Panc1 (cell line): ENCODE data around the gene RAMP1. TPM values are rescaled to one million over a fixed set of nuclear protein-coding genes. Genes with fewer than 3 reads are reported as not detected.
A peak's percentile ranks its signal among the peaks of the same experiment; 100 is the strongest.

Experiments used
- ATAC-seq: fragments of 200-7000 bp; cut with Tn5 transposase; 2 replicates; pipeline ENCODE4 v1.9.1; 2020; ENCODE audit warnings: mild to moderate bottlenecking, moderate library complexity
- BruUV-seq: library from RNA; stranded (reverse); fragments of 400-500 nt; replicated peaks from 2 replicates; lab custom pipeline; 2021; lab: Mats Ljungman, UMichigan
- CTCF ChIA-PET: fragments of 300-600 bp; sonication (Branson Sonifier 250); formaldehyde crosslinking; loops from one replicate; lab custom pipeline; 2022; ENCODE audit warnings: antibody characterized with exemption; lab: Charles Lee
- POLR2A ChIA-PET: fragments of 300-600 bp; sonication (Branson Sonifier 250); formaldehyde crosslinking; loops from one replicate; lab custom pipeline; 2022; ENCODE audit warnings: antibody characterized with exemption; lab: Charles Lee
- DNase-seq: peaks from one replicate; pipeline ENCODE4 v3.0.0-alpha.2; 2010; ENCODE audit warnings: low read depth, low spot score
- H3K27ac ChIP-seq: 2 replicates; pipeline ENCODE4 v1.5.1; 2011; ENCODE audit warnings: mild to moderate bottlenecking, low read length, inconsistent platforms
- H3K27me3 ChIP-seq: fragments of 200-500 bp; sonication (Bioruptor generic); 2 replicates; pipeline ENCODE4 v1.6.0; 2014; ENCODE audit warnings: low read length, inconsistent platforms; ENCODE audit not compliant: control insufficient read depth, insufficient read depth
- H3K36me3 ChIP-seq: fragments of 200-500 bp; sonication (Bioruptor generic); 2 replicates; pipeline ENCODE4 v1.5.1; 2014; ENCODE audit warnings: inconsistent platforms, mild to moderate bottlenecking, low read length, moderate library complexity; ENCODE audit not compliant: control insufficient read depth, insufficient read depth
- H3K4me1 ChIP-seq: 2 replicates; pipeline ENCODE4 v1.5.1; 2011; ENCODE audit warnings: inconsistent platforms, mild to moderate bottlenecking, low read length, moderate library complexity; ENCODE audit not compliant: control insufficient read depth, insufficient read depth
- H3K4me3 ChIP-seq, 2 experiments: 2 replicates each; pipeline ENCODE4 v1.5.1; 2011 to 2012; ENCODE audit warnings: low read depth in 2 of 2, low read length in 2 of 2, mild to moderate bottlenecking in 2 of 2, inconsistent platforms in 1 of 2, moderate library complexity in 1 of 2
- H3K9me3 ChIP-seq: fragments of 200-500 bp; sonication (Bioruptor generic); 2 replicates; pipeline ENCODE4 v1.5.1; 2014; ENCODE audit warnings: low read depth, mild to moderate bottlenecking, inconsistent platforms, low read length, moderate library complexity; ENCODE audit not compliant: control insufficient read depth, insufficient read depth
- CTCF ChIP-seq: fragments of 450-650 bp; IDR thresholded peaks from 2 replicates; pipeline ENCODE4 v1.5.1; 2017; ENCODE audit warnings: mild to moderate bottlenecking
- POLR2AphosphoS5 ChIP-seq: IDR thresholded peaks from 2 replicates; pipeline ENCODE4 v1.6.1; 2012; ENCODE audit warnings: mild to moderate bottlenecking, low read depth, low read length, moderate library complexity
- REST ChIP-seq, 2 experiments: IDR thresholded peaks; 2 replicates each; pipeline ENCODE4 v1.6.1; 2011 to 2012; ENCODE audit warnings: low read depth in 2 of 2, control low read depth in 1 of 2, low read length in 1 of 2, mild to moderate bottlenecking in 1 of 2, moderate library complexity in 1 of 2; ENCODE audit not compliant: insufficient read depth in 1 of 2
- SIN3A ChIP-seq: IDR thresholded peaks from 2 replicates; pipeline ENCODE4 v1.6.1; 2012; ENCODE audit warnings: low read depth, mild to moderate bottlenecking, low read length, moderate library complexity, borderline replicate concordance; ENCODE audit not compliant: insufficient read depth
- TCF7L2 ChIP-seq: IDR thresholded peaks from 2 replicates; pipeline ENCODE4 v1.6.1; 2011; ENCODE audit warnings: mild to moderate bottlenecking, low read depth, low read length, inconsistent platforms
- in situ Hi-C: cut with HindIII; loops from 2 replicates; pipeline ENCODE4 v1.10.0; 2016; ENCODE audit warnings: low sequenced_read_pairs, low pct_unique_long_range_greater_than_20kb
- intact Hi-C: fragments of 100-400 bp; cut with micrococcal nuclease; formaldehyde crosslinking; loops from one replicate; pipeline ENCODE4 v1.10.0; 2022; ENCODE audit not compliant: unreplicated experiment
- total RNA-seq: library from RNA; stranded (reverse); gene quantifications from one replicate; pipeline ENCODE4 v1.2.1, GENCODE V29; 2021; ENCODE audit not compliant: unreplicated experiment

The RAMP1 gene
- total RNA-seq, 1 experiment from 2014 or later = 17.6 TPM

GRCh38 chr2:237911363-237912017 is 52.1 kb downstream of the RAMP1 start:
- intact Hi-C loops (no loop called here), in situ Hi-C loops (no loop called here)
- no peaks in the 10 kb centered on the region for H3K4me1 ChIP-seq
- H3K27me3 ChIP-seq = no peaks in the 10 kb centered on the region
- no peaks in the 10 kb centered on the region for H3K36me3 ChIP-seq
- POLR2A ChIA-PET = no interaction called here
- no peak overlapping the region for H3K4me3 ChIP-seq
- no peak overlapping the region for H3K27ac ChIP-seq
- CTCF ChIA-PET = no interaction called here
- ATAC-seq (0 out of 2 replicates have a peak, but pooled peaks have one; percentile 40), DNase-seq (no peak)
- H3K9me3 ChIP-seq = peaks cover 8% of the 10 kb centered on the region; the same call in 1 of the 2 replicates
- no peak for TF ChIP-seq CTCF
- TF ChIP-seq SIN3A = no peak
- no peak for TF ChIP-seq REST (IDR thresholded peaks at IDR 0.05; ENCODE audit: insufficient read depth in 1 of 2, low read depth in 2 of 2, low read length in 1 of 2)
- TF ChIP-seq TCF7L2 = no peak
- TF ChIP-seq POLR2AphosphoS5 = no peak
- BruUV-seq = no TSS peak

- CTCF ChIA-PET = no interaction called here
- DNase-seq (no peak), ATAC-seq (no peak)
- POLR2A ChIA-PET = no interaction called here
- in situ Hi-C loops (no loop called here), intact Hi-C loops (no loop called here)
- H3K27me3 ChIP-seq = no peaks in the 10 kb centered on the region
- no peak overlapping the region for H3K4me3 ChIP-seq
- H3K27ac ChIP-seq = no peak overlapping the region
- H3K36me3 ChIP-seq = no peaks in the 10 kb centered on the region
- TF ChIP-seq POLR2AphosphoS5 (no peak), REST (IDR thresholded peaks at IDR 0.05; ENCODE audit: insufficient read depth in 1 of 2, low read depth in 2 of 2, low read length in 1 of 2) (no peak), CTCF (no peak), SIN3A (no peak), TCF7L2 (no peak)
- no peaks in the 10 kb centered on the region for H3K4me1 ChIP-seq
- peaks cover 2% of the 10 kb centered on the region; the same call in 1 of the 2 replicates for H3K9me3 ChIP-seq
- no TSS peak for BruUV-seq
These were observed 53.1 kb downstream of the RAMP1 start for GRCh38 chr2:237912271-237913192.
